HG02571 (cell line): ENCODE results near the gene CSTPP1.

Experiments
- ATAC-seq: cut with Tn5 transposase; IDR thresholded peaks from one replicate; pipeline ENCODE4 v1.9.1; 2021; ENCODE audit warnings: mild to moderate bottlenecking, moderate library complexity; ENCODE audit not compliant: unreplicated experiment

The CSTPP1 gene

GRCh38 chr11:47155879-47156278, 219.3 kb downstream of the CSTPP1 start:
- no peak for ATAC-seq

GRCh38 chr11:47156333-47156732, 219.8 kb downstream of the CSTPP1 start:
- no peak for ATAC-seq

GRCh38 chr11:47156951-47157350, 220.4 kb downstream of the CSTPP1 start:
- no peak for ATAC-seq

- no peak for ATAC-seq
Measured at GRCh38 chr11:47157805-47158204, 221.2 kb downstream of the CSTPP1 start.

GRCh38 chr11:47158242-47158641, 221.7 kb downstream of the CSTPP1 start:
- no peak for ATAC-seq

GRCh38 chr11:47160753-47161133, 224.2 kb downstream of the CSTPP1 start:
- ATAC-seq = no peak

GRCh38 chr11:47161134-47161854, 224.7 kb downstream of the CSTPP1 start:
- ATAC-seq = no peak

- no peak for ATAC-seq
Measured at GRCh38 chr11:47161890-47162289, 225.3 kb downstream of the CSTPP1 start.

GRCh38 chr11:47162426-47162825, 225.9 kb downstream of the CSTPP1 start:
- ATAC-seq = no peak

GRCh38 chr11:47163193-47163592, 226.6 kb downstream of the CSTPP1 start:
- ATAC-seq = no peak

GRCh38 chr11:47163898-47164297, 227.3 kb downstream of the CSTPP1 start:
- ATAC-seq = no peak

GRCh38 chr11:47164321-47164720, 227.8 kb downstream of the CSTPP1 start:
- no peak for ATAC-seq

GRCh38 chr11:47165253-47165840, 228.8 kb downstream of the CSTPP1 start:
- ATAC-seq = no peak

GRCh38 chr11:47166368-47166767, 229.8 kb downstream of the CSTPP1 start:
- ATAC-seq = no peak

GRCh38 chr11:47171061-47171838, 234.7 kb downstream of the CSTPP1 start:
- ATAC-seq = no peak

GRCh38 chr11:47171856-47172255, 235.3 kb downstream of the CSTPP1 start:
- ATAC-seq = no peak

- no peak for ATAC-seq
Measured at GRCh38 chr11:47172740-47173336, 236.3 kb downstream of the CSTPP1 start.

GRCh38 chr11:47175746-47176327, 239.3 kb downstream of the CSTPP1 start:
- ATAC-seq = no peak

GRCh38 chr11:47176328-47177228, 240.0 kb downstream of the CSTPP1 start, which contains the start of gene ARFGAP2:
Gene ARFGAP2, minus strand, starts transcription at chr11:47176879. Its CDS starts 26 bp downstream, at chr11:47176853.
- peak; percentile 81 for ATAC-seq

GRCh38 chr11:47177229-47177845, 240.8 kb downstream of the CSTPP1 start:
- ATAC-seq = peak; percentile 44
